GM12892 (cell line): ENCODE data around the gene MRPL32.

Experiments
- DNase-seq: peaks from one replicate; pipeline ENCODE4 v3.0.0; 2011; ENCODE audit not compliant: insufficient read length
- FAIRE-seq: peaks from 2 replicates; lab custom pipeline; 2011; peaks lifted over from hg19 to GRCh38; lab: Jason Lieb, UNC
- POLR2A ChIP-seq: IDR thresholded peaks from 2 replicates; pipeline ENCODE4 v1.6.1; 2011; ENCODE audit warnings: low read depth, low read length, control low read depth
- POLR2AphosphoS5 ChIP-seq: IDR thresholded peaks from 2 replicates; pipeline ENCODE4 v1.6.1; 2011; ENCODE audit warnings: low read depth, low read length, control low read depth
- TAF1 ChIP-seq: IDR thresholded peaks from 2 replicates; pipeline ENCODE4 v1.6.1; 2011; ENCODE audit warnings: low read depth, mild to moderate bottlenecking, control low read depth, low read length, borderline replicate concordance

The MRPL32 gene

DNA sequence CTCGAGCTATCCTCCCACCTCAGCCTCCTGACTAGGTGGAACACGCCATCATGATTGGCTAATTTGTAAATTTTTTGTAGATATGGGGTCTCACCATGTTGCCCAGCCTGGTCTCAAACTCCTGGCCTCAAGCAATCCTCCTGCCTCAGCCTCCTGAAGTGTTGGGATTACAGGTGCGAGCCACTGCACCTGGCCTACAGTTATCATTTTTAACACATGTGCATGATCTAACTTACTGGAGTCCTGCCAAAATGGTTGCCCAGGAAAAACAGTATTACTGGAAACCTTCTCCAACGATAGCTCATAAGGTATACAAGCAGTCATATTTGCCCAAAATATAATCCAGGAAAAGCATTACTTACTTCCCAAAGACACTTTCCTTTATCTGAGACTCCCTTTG lies 20.2 kb downstream of the MRPL32 start:
- TF ChIP-seq POLR2A: no peak
- TF ChIP-seq TAF1: no peak
- TF ChIP-seq POLR2AphosphoS5: no peak
- DNase-seq (no peak), FAIRE-seq (no peak)

DNA sequence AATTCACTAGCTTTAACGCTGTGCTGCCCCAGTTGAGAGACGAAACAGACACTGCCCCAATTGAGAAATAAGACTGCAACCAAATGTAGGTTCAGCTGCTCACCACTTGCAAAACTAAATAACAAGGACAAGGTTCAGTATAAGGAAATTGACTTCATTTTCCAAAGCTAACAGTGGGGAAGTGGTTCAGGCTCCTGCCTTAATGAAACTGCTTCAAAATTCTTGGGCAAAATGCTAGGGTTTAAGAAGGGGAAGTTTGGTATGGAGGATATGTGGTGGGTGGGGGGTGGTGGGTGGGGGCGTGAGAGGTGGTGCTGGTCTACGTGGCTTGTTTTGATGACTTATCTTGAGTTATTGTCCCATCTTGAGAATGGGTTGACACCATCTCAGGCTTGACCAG lies 21.8 kb downstream of the MRPL32 start:
- DNase-seq (no peak), FAIRE-seq (no peak)
- no peak for TF ChIP-seq POLR2A
- no peak for TF ChIP-seq POLR2AphosphoS5
- no peak for TF ChIP-seq TAF1

DNA sequence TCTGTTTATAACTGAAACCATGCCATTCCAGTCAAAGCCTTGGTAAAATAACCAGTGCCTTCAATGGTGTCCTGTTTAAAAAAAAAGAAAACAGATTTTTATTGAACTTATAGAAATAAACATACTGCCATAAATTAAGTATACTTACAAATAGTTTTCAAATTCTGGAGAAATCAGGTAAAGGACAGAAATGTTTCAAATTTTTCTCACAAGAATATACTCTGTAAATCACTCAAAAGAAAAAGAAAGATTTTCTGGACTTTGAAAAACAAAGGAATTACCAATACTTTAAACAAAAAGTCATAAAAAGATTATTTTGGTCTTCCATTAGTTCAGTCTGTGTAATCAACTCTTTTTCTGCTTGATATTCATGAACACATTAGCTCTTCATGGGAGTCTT lies 23.9 kb downstream of the MRPL32 start:
- FAIRE-seq (no peak), DNase-seq (no peak)
- TF ChIP-seq POLR2AphosphoS5 (no peak), TAF1 (no peak), POLR2A (no peak)

DNA sequence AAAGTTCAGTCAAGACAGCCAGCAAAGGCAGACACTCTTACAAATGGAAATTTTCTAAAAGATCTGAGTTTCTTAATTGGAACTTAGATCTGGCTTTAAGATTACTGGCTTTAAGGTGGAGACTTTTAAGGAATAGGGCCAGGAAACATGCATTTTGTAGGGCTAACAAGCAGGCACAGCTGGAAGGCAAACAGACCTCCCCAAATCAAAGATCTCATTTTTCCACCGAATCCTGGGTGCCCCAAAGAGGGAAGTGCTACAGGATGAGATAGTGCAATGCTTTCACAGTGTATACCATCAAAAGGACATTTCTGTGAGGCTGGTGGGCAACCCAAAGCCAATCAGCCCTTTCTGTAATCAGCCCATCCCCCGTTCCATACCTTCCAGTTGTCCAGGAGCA lies 27.4 kb downstream of the MRPL32 start:
- TF ChIP-seq POLR2A (no peak), TAF1 (no peak), POLR2AphosphoS5 (no peak)
- peak; percentile 21 for FAIRE-seq
- DNase-seq: no peak

DNA sequence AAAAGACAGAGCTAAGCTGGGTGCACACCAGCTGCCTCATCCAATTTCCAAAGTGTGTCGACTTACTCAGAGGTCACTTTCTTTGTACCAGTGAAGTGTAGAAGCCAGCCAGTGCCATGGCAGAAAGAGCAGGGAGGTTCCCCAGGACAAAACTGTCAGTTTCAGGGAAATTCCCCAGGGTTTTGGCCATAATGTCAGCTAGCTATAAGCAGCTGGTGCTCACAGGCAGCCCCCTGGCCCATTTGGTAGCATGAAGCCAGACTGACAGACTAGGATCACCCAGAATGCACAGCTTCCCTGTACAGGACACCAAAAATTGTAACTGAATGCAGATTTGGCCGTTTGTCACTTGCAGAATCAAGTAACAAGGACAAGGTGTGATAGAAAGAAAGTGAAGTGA lies 28.6 kb downstream of the MRPL32 start:
- DNase-seq: no peak
- no peak for FAIRE-seq
- TF ChIP-seq POLR2AphosphoS5 (no peak), POLR2A (no peak), TAF1 (no peak)

DNA sequence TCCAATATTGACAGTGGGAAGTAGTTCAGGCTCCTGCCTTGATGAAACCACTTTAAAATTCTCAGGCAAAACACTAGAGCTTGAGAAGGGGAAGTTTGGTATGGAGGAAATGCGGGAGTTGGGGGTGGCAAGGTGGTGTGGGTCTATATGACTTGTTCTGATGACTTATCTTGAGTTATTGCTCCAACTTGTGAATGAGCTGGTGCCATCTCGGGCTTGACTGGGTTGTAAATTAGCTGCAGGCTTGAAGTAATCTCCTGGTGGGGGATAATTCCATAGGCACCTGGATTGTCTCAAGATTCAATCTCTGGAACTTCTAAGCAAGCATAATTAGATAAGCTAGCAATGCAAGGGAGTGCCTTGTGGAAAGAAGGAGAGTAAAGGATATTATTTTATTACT lies 29.0 kb downstream of the MRPL32 start:
- no peak for FAIRE-seq
- DNase-seq: no peak
- TF ChIP-seq POLR2A (no peak), POLR2AphosphoS5 (no peak), TAF1 (no peak)

DNA sequence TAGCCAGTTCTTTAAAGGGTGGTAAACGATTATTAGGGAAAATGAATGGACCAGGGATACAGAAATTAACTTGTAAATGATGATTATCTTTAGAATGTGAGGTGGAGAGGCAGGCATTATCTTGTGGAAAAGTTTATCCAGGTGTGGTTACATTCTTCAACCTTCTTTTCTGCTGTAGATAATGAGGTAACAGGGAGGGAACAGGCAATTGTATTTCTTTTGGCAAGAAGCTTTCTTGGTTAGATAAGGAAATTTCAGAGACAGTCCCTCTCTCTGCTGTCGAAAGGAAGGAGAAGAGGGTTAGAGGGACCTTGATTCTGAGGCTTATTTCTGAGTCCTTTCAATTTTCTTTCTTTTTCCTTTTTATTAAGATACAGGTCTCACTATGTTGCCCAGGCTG lies 32.1 kb downstream of the MRPL32 start:
- TF ChIP-seq TAF1 (no peak), POLR2A (no peak), POLR2AphosphoS5 (no peak)
- DNase-seq (no peak), FAIRE-seq (no peak)

DNA sequence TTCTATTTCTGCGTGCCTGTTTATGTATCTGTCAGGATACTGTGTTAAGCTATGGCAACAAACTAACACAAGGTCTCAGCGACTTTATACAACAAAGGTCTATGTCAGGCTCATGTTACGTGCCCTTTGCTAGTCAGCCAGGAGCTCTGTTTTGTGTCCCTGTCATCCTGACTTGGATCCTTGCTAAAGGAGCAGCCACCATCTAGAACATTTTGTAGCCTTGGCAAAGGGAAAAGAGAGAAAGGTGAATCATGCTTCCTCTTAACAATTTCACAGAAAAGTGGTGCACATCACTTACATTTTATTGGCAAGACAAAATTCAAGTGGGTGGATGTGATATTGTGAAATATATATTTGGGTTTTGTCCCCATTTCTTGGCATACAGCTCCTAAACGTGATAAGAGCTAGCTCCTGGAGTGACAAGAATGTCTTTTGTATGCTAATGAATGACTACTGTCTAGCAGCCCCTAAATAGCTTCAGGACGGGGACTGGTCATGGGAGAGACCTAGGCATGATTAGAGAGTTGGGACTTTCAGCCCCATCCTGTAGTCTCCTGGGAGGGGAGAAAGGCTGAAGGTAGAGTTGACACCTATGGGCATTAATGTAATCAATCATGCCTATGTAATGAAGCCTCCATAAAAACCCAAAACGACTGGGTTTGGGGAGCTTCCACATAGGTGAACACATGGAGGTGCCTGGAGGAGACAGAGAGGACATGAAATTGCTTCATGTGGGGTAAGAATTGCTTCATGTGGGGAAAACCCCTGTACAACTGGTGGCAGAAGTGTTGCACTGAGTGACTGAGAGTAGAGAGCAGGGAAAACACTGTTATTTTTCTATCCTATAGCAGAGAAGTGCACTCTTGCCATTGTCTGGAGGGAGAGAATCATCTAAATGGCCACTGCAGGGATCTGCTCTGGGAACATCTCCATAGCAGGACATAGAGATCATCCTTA lies 33.0 kb downstream of the MRPL32 start:
- FAIRE-seq: no peak
- no peak for DNase-seq
- TF ChIP-seq TAF1 (no peak), POLR2AphosphoS5 (no peak), POLR2A (no peak)

DNA sequence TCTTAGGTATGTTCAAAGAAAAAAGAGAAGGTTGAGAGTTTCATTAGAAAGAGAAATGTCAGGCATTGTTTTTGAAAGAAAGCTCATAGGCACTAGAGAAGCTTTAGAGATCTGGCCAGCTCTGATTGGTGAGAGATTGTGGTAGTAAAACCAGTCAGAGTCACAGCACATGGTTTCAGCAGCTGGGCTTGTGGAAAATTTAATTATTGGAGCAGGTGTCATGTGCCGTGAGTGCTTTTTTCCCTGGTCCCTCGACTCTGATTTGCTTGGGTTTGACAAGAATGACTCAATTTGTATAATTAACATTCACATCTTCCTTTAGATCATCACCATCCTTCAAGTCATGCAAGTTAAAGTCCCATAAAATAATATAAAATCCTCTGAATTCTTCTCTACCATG lies 35.2 kb downstream of the MRPL32 start:
- no peak for TF ChIP-seq POLR2A
- TF ChIP-seq POLR2AphosphoS5: no peak
- TF ChIP-seq TAF1: no peak

DNA sequence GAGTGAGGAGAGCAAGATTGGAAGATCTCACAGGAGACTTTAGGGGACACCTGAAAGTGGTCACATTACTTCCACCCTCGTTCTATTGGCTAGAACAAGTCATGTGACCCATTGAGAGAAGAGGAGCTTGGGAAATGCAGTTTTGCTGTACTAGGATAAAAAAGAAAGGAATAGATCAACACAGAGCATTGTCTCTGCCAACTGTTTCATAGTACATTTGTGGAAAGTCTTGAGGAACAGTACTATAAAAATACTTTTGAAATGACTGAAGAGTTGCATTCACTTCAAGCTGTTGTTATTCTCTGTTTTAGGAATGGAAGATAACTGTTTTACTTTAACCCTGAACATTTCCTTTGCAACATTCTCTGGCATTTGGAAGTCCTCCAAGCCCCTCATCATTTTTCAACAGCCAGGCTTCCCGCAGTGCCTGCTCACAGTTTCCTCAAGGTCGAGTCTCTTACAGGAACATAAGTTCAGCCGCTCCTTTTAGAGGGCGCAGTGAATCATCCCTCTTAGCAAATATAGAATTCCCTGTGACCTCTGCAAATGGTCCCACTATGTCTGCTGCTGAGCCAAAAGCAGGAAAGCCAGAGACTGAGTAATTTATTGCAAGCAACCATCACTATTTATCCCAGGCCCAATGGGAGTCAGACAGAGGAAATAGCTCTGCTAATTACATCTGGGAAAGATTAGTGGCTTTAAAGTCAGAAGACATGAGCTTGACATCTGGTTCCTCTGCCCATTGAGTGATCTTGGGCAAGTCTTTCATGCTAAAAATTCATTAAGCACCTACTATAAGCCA lies 40.7 kb downstream of the MRPL32 start:
- DNase-seq (no peak), FAIRE-seq (no peak)

More for the DNA sequence above, 35.2 kb downstream of the MRPL32 start:
- FAIRE-seq (no peak), DNase-seq (no peak)

DNA sequence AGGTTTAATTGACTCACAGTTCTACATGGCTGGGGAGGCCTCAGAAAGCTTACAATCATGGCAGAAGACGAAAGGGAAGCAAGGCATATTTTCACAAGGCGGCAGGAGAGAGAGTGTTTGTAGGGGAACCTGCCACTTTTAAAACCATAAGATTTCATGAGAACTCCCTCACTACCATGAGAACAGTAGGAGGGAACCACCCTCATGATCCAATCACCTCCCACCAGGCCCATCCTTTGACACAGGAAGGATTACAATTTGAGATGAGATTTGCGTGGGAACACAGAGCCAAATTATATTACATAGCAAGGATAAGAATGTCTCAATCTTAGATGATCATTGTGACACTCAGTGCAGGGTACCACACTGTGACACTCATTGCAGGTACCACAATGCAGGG lies 44.2 kb downstream of the MRPL32 start:
- TF ChIP-seq POLR2A (no peak), TAF1 (no peak), POLR2AphosphoS5 (no peak)
- no peak for DNase-seq
- no peak for FAIRE-seq

More for the DNA sequence above, 40.7 kb downstream of the MRPL32 start:
- TF ChIP-seq TAF1: no peak
- TF ChIP-seq POLR2AphosphoS5: no peak
- no peak for TF ChIP-seq POLR2A

DNA sequence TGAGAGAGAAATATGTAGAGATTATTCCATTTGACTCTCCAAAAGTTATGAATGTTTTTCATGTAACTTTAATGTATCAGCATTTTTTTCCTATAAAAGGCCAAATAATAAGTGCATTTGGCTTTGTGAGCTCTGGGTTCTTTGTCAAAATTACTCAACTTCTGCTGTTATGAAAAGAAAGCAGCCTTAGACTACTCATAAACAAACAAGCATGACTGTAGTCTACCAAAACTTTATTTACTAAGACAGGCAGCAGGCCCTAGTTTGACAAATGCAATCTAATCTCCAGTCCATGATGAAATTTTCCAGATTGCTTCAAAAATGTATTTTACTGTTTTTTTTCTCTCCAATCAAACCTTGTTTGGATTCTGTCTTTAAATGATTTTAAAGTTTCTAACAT lies 46.3 kb downstream of the MRPL32 start:
- no peak for DNase-seq

More for the DNA sequence above, 46.3 kb downstream of the MRPL32 start:
- TF ChIP-seq POLR2AphosphoS5 (no peak), TAF1 (no peak)
- no peak for FAIRE-seq
